Measurements from ENCODE around the gene CPNE1.
"Not testable (repeated sequence)": the region's sequence is repeated elsewhere in the genome, so short reads cannot be mapped to it uniquely, and the experiment has no call there.

CPNE1 gene

GRCh38 chr20:35710039-35710438 is 45.3 kb upstream of the CPNE1 start:
- no peaks in the 10 kb centered on the region for H3K27me3 ChIP-seq
- peaks cover 98% of the 10 kb centered on the region for H3K36me3 ChIP-seq
- no peaks in the 10 kb centered on the region for H3K9me3 ChIP-seq
- no peaks in the 10 kb centered on the region for H3K4me1 ChIP-seq (ENCODE audit: control insufficient read depth in 1 of 2, insufficient read depth in 1 of 2, low read depth in 1 of 2, low read length in 1 of 2)
- TF ChIP-seq, protein P1, sequence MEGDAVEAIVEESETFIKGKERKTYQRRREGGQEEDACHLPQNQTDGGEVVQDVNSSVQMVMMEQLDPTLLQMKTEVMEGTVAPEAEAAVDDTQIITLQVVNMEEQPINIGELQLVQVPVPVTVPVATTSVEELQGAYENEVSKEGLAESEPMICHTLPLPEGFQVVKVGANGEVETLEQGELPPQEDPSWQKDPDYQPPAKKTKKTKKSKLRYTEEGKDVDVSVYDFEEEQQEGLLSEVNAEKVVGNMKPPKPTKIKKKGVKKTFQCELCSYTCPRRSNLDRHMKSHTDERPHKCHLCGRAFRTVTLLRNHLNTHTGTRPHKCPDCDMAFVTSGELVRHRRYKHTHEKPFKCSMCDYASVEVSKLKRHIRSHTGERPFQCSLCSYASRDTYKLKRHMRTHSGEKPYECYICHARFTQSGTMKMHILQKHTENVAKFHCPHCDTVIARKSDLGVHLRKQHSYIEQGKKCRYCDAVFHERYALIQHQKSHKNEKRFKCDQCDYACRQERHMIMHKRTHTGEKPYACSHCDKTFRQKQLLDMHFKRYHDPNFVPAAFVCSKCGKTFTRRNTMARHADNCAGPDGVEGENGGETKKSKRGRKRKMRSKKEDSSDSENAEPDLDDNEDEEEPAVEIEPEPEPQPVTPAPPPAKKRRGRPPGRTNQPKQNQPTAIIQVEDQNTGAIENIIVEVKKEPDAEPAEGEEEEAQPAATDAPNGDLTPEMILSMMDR (IDR thresholded peaks at IDR 0.05), result no peak
- H3K27ac ChIP-seq, result no peak overlapping the region
- H3K4me3 ChIP-seq (ENCODE audit: low read depth in 1 of 2, low read length in 1 of 2), result no peak overlapping the region

DNA sequence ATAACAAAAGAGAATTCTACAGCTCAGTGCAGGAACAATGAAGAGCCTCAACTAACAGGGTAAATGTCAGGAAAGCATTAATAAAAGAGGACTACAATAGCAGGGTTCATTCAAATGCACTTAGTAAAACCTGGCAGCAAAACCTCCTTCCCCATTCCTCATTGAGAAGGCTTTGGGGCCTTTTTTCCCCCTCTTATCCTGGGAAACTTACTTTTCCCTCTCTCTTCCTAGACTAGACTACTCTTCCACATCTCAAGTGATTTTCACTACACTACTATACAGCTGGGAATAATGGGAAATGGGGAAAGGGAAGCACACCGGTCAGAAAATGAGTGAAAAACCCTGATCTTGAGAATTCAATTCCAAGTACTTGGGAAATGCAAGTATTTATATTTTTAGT is 44.6 kb upstream of the CPNE1 start:
- no peaks in the 10 kb centered on the region for H3K27me3 ChIP-seq
- no peaks in the 10 kb centered on the region for H3K9me3 ChIP-seq
- no peaks in the 10 kb centered on the region for H3K4me1 ChIP-seq (ENCODE audit: control insufficient read depth in 1 of 2, insufficient read depth in 1 of 2, low read depth in 1 of 2, low read length in 1 of 2)
- H3K4me3 ChIP-seq (ENCODE audit: low read depth in 1 of 2, low read length in 1 of 2), result no peak overlapping the region
- peaks cover 98% of the 10 kb centered on the region for H3K36me3 ChIP-seq
- TF ChIP-seq, protein P1 (IDR thresholded peaks at IDR 0.05), result no peak
- no peak overlapping the region for H3K27ac ChIP-seq

DNA sequence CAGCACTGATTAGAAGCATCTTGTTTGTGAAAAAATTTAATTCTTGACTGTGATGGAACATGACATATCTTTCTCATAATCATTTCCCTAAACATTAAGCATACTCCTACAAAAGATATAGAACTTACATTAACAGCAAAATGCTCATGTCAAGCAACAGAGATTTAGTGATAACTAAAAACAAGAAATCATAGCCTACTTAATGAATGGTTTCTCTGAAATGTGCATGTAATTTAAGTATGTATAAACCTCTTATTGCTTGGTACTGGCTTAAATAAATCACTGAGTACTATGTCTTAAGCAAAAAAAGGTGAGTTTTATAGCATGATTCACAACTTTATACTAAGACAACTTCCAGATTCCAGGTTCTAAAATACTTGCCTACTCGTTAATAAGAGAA is 43.8 kb upstream of the CPNE1 start:
- H3K27me3 ChIP-seq, result no peaks in the 10 kb centered on the region
- TF ChIP-seq, protein P1 (IDR thresholded peaks at IDR 0.05), result no peak
- H3K4me1 ChIP-seq (ENCODE audit: control insufficient read depth in 1 of 2, insufficient read depth in 1 of 2, low read depth in 1 of 2, low read length in 1 of 2), result no peaks in the 10 kb centered on the region
- no peak overlapping the region for H3K4me3 ChIP-seq (ENCODE audit: low read depth in 1 of 2, low read length in 1 of 2)
- peaks cover 98% of the 10 kb centered on the region for H3K36me3 ChIP-seq
- H3K27ac ChIP-seq, result no peak overlapping the region
- no peaks in the 10 kb centered on the region for H3K9me3 ChIP-seq

- H3K27me3 ChIP-seq; H3K4me3 ChIP-seq (ENCODE audit: low read depth in 1 of 2, low read length in 1 of 2); H3K9me3 ChIP-seq; H3K27ac ChIP-seq; H3K4me1 ChIP-seq (ENCODE audit: control insufficient read depth in 1 of 2, insufficient read depth in 1 of 2, low read depth in 1 of 2, low read length in 1 of 2): not testable (repeated sequence)
- H3K36me3 ChIP-seq, result peaks cover 98% of the 10 kb centered on the region
Observed at GRCh38 chr20:35706591-35707529, 42.2 kb upstream of the CPNE1 start.

GRCh38 chr20:35705894-35706293 is 41.2 kb upstream of the CPNE1 start:
- H3K9me3 ChIP-seq; H3K4me1 ChIP-seq (ENCODE audit: control insufficient read depth in 1 of 2, insufficient read depth in 1 of 2, low read depth in 1 of 2, low read length in 1 of 2); H3K27me3 ChIP-seq; H3K27ac ChIP-seq; H3K4me3 ChIP-seq (ENCODE audit: low read depth in 1 of 2, low read length in 1 of 2): not testable (repeated sequence)
- H3K36me3 ChIP-seq, result peaks cover 98% of the 10 kb centered on the region

DNA sequence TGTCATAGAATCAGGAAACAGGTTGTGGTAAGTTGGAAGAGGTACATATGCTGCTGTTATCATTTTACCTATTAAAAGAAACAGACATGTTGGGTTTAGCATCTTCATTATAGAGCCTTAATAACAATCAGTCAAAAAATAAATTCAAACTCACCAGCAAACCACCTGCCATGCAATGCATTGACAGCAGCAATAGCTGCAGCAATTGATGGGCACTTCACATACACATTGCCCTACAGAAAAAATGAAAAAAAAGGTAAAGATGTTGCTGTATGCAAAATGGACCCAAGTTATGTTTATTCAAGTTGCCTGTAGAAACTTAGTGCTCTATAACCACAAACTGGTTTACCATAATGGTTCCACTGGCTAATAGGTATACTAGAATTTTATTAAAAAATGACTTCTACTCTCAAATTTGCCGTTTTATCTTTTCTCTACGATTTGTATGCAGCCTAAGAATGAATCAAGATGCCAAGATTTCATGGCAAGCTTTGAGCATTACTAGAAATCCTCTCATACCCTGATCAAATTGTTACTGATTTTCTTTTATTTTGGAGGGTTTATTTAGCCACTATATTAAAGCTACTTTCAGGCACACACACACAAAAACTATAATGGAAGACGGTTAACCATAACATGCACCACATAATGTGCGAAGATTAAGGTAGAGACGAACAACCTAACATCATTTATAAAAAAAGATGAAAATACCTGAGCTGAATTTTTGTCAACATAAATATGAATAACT is 40.0 kb upstream of the CPNE1 start:
- no peaks in the 10 kb centered on the region for H3K27me3 ChIP-seq
- peaks cover 91% of the 10 kb centered on the region for H3K36me3 ChIP-seq
- TF ChIP-seq, protein P1 (IDR thresholded peaks at IDR 0.05), result no peak
- H3K9me3 ChIP-seq, result no peaks in the 10 kb centered on the region
- H3K4me1 ChIP-seq (ENCODE audit: control insufficient read depth in 1 of 2, insufficient read depth in 1 of 2, low read depth in 1 of 2, low read length in 1 of 2), result peaks cover 6 to 7% of the 10 kb centered on the region in 2 experiments
- H3K27ac ChIP-seq, result no peak overlapping the region
- H3K4me3 ChIP-seq (ENCODE audit: low read depth in 1 of 2, low read length in 1 of 2), result no peak overlapping the region
